Upper lobe of left lung (tissue), 4 donors: ENCODE data around the gene BIRC7.

Experiments used
- CTCF ChIP-seq, 6 experiments: fragments of 450-650 bp in 4 of 6; fragments of 200-600 bp in 2 of 6; sonication (generic) in 2 of 6; IDR thresholded peaks; one replicate each; pipeline ENCODE4 v1.5.1; 2016 to 2019; ENCODE audit warnings: antibody characterized with exemption in 6 of 6
- EP300 ChIP-seq, 4 donors: sonication (generic); formaldehyde crosslinking; IDR thresholded peaks; one replicate each; pipeline ENCODE4 v1.5.1; 2017; ENCODE audit warnings: antibody characterized with exemption in 4 of 4, control low read depth in 2 of 4
- POLR2A ChIP-seq, 4 donors: fragments of 450-650 bp; IDR thresholded peaks; one replicate each; pipeline ENCODE4 v1.5.1; 2016 to 2017; ENCODE audit warnings: antibody characterized with exemption in 4 of 4, mild to moderate bottlenecking in 2 of 4
- POLR2AphosphoS5 ChIP-seq, 2 donors: sonication (generic); formaldehyde crosslinking; IDR thresholded peaks; one replicate each; pipeline ENCODE4 v1.5.1; 2017; ENCODE audit warnings: antibody characterized with exemption in 2 of 2

- TF ChIP-seq POLR2A (IDR thresholded peaks at IDR 0.05) (no peak), CTCF (IDR thresholded peaks at IDR 0.05) (no peak), POLR2AphosphoS5 (IDR thresholded peaks at IDR 0.05) (no peak), EP300 (IDR thresholded peaks at IDR 0.05) (no peak)
Observed at GRCh38 chr20:63247671-63248228, 12.0 kb downstream of the BIRC7 start.
